HCT116 (cell line): ENCODE measurements around the gene FLCN. TPM values are rescaled to one million over a fixed set of nuclear protein-coding genes. Genes with fewer than 3 reads are reported as not detected.
A peak's percentile ranks its signal among the peaks of the same experiment; 100 is the strongest.

Experiments used
- ATAC-seq: fragments of 200-7000 bp; cut with Tn5 transposase; 2 replicates; pipeline ENCODE4 v1.9.1; 2020; ENCODE audit warnings: mild to moderate bottlenecking, moderate library complexity
- Bru-seq: library from RNA; stranded (reverse); fragments of 400-500 nt; gene quantifications from one replicate; lab custom pipeline; 2021; lab: Mats Ljungman, UMichigan
- BruChase-seq, 2 experiments: library from RNA; stranded (reverse); fragments of 400-500 nt; gene quantifications; one replicate each; lab custom pipeline; 2021; lab: Mats Ljungman, UMichigan
- BruUV-seq: library from RNA; stranded (reverse); fragments of 400-500 nt; replicated peaks from 2 replicates; lab custom pipeline; 2021; lab: Mats Ljungman, UMichigan
- CTCF ChIA-PET: fragments of 300-600 bp; sonication (Branson Sonifier 250); formaldehyde crosslinking; loops from one replicate; lab custom pipeline; 2021; ENCODE audit warnings: antibody characterized with exemption; lab: Charles Lee
- POLR2A ChIA-PET: fragments of 300-600, 350-600 bp; sonication (Branson Sonifier 250); formaldehyde crosslinking; loops from one replicate; lab custom pipeline; 2021; ENCODE audit warnings: antibody characterized with exemption; lab: Charles Lee
- RAD21 ChIA-PET, 2 experiments: fragments of 300-600 bp; sonication (Branson Sonifier 250); formaldehyde crosslinking; loops; one replicate each; lab custom pipeline; 2023; ENCODE audit warnings: low total read pairs in 2 of 2; ENCODE audit not compliant: uncharacterized antibody in 2 of 2, unreplicated experiment in 2 of 2, low non-redundant PET in 1 of 2; lab: Charles Lee
- DNase-seq: peaks from one replicate; pipeline ENCODE4 v3.0.0-alpha.2; 2010; ENCODE audit warnings: low read depth, low spot score
- H2AFZ ChIP-seq: fragments of 200-600 bp; shearing (Covaris generic), sonication (generic); 2 replicates; pipeline ENCODE4 v1.6.1; 2017; ENCODE audit warnings: low read depth, mixed run types, mixed read lengths, antibody characterized with exemption, low read length; ENCODE audit not compliant: poor library complexity, severe bottlenecking
- H3K27ac ChIP-seq: 2 replicates; pipeline ENCODE4 v1.5.1; 2012; ENCODE audit warnings: low read depth, low read length
- H3K27me3 ChIP-seq: fragments of 200-600 bp; sonication (generic); 2 replicates; pipeline ENCODE4 v1.6.1; 2016; ENCODE audit warnings: mixed run types, low read length, mixed read lengths; ENCODE audit not compliant: insufficient read depth
- H3K36me3 ChIP-seq, 2 experiments: fragments of 200-500 bp in 1 of 2; fragments of 200-600 bp in 1 of 2; sonication (Bioruptor generic) in 1 of 2; sonication (generic) in 1 of 2; 2 replicates each; pipeline versions ENCODE4 v1.5.1 to v1.6.1; 2014 to 2016; ENCODE audit warnings: low read length in 2 of 2, inconsistent platforms in 1 of 2, mixed read lengths in 1 of 2, mixed run types in 1 of 2; ENCODE audit not compliant: insufficient read depth in 2 of 2, control insufficient read depth in 1 of 2
- H3K4me1 ChIP-seq, 2 experiments: fragments of 200-600 bp in 1 of 2; sonication (generic) in 1 of 2; 2 replicates each; pipeline versions ENCODE4 v1.5.1 to v1.6.1; 2012 to 2017; ENCODE audit warnings: low read length in 2 of 2, inconsistent platforms in 1 of 2, mild to moderate bottlenecking in 1 of 2, mixed read lengths in 1 of 2, mixed run types in 1 of 2, moderate library complexity in 1 of 2; ENCODE audit not compliant: insufficient read depth in 2 of 2, control insufficient read depth in 1 of 2
- H3K4me2 ChIP-seq: fragments of 200-600 bp; sonication (generic); 2 replicates; pipeline ENCODE4 v1.6.1; 2017; ENCODE audit warnings: mixed run types, low read length, mixed read lengths
- H3K4me3 ChIP-seq, 2 experiments: fragments of 200-600 bp in 1 of 2; sonication (generic) in 1 of 2; replicated peaks in 1 of 2; 2 replicates each; pipeline ENCODE4 v1.5.1; 2011 to 2016; ENCODE audit warnings: low read length in 2 of 2, control low read depth in 1 of 2, low read depth in 1 of 2, mild to moderate bottlenecking in 1 of 2, mixed read lengths in 1 of 2, mixed run types in 1 of 2
- H3K79me2 ChIP-seq: fragments of 200-600 bp; sonication (generic); 2 replicates; pipeline ENCODE4 v1.6.1; 2017; ENCODE audit warnings: mild to moderate bottlenecking, mixed run types, low read length, moderate library complexity, mixed read lengths; ENCODE audit not compliant: insufficient read depth
- H3K9ac ChIP-seq: fragments of 200-600 bp; sonication (generic); 2 replicates; pipeline ENCODE4 v1.6.1; 2016; ENCODE audit warnings: low read length, mixed read lengths
- H3K9me2 ChIP-seq: fragments of 200-600 bp; sonication (generic), shearing (Covaris generic); 2 replicates; pipeline ENCODE4 v1.6.1; 2017; ENCODE audit warnings: mixed run types, mild to moderate bottlenecking, moderate library complexity; ENCODE audit not compliant: insufficient read depth
- H3K9me3 ChIP-seq, 2 experiments: fragments of 200-500 bp in 1 of 2; fragments of 200-600 bp in 1 of 2; sonication (Bioruptor generic) in 1 of 2; sonication (generic) in 1 of 2; 2 replicates each; pipeline ENCODE4 v1.6.1; 2014 to 2017; ENCODE audit warnings: low read length in 2 of 2, mixed read lengths in 2 of 2, inconsistent platforms in 1 of 2, low read depth in 1 of 2, mild to moderate bottlenecking in 1 of 2, mixed run types in 1 of 2, moderate library complexity in 1 of 2; ENCODE audit not compliant: control insufficient read depth in 1 of 2, insufficient read depth in 1 of 2
- H4K20me1 ChIP-seq: fragments of 200-600 bp; sonication (generic), shearing (Covaris generic); 2 replicates; pipeline ENCODE4 v1.6.1; 2017; ENCODE audit warnings: mixed run types, mild to moderate bottlenecking, moderate library complexity; ENCODE audit not compliant: insufficient read depth
- ATF3 ChIP-seq: IDR thresholded peaks from 2 replicates; pipeline ENCODE4 v1.6.1; 2012
- CBX3 ChIP-seq: IDR thresholded peaks from 2 replicates; pipeline ENCODE4 v1.6.1; 2012; ENCODE audit warnings: low read depth
- CEBPB ChIP-seq: IDR thresholded peaks from 2 replicates; pipeline ENCODE4 v1.6.1; 2012; ENCODE audit warnings: low read depth
- CTCF ChIP-seq, 3 experiments: fragments of 200-600 bp in 1 of 3; sonication (generic) in 1 of 3; IDR thresholded peaks in 2 of 3; conservative IDR thresholded peaks in 1 of 3; 2 replicates each; pipeline ENCODE4 v1.5.1; 2012 to 2017; ENCODE audit warnings: low read depth in 2 of 3, low read length in 2 of 3, antibody characterized with exemption in 1 of 3, borderline replicate concordance in 1 of 3, control low read depth in 1 of 3, mild to moderate bottlenecking in 1 of 3, mixed read lengths in 1 of 3, mixed run types in 1 of 3, moderate library complexity in 1 of 3; ENCODE audit not compliant: insufficient read depth in 1 of 3
- EGR1 ChIP-seq: IDR thresholded peaks from 2 replicates; pipeline ENCODE4 v1.6.1; 2012; ENCODE audit warnings: low read depth
- ELF1 ChIP-seq: IDR thresholded peaks from 2 replicates; pipeline ENCODE4 v1.6.1; 2012; ENCODE audit warnings: low read depth, borderline replicate concordance
- EZH2 ChIP-seq: fragments of 200-600 bp; sonication (generic); IDR thresholded peaks from 2 replicates; pipeline ENCODE4 v1.6.1; 2017; ENCODE audit warnings: antibody characterized with exemption, mixed run types
- EZH2phosphoT487 ChIP-seq: fragments of 200-600 bp; IDR thresholded peaks from 2 replicates; pipeline ENCODE4 v1.6.1; 2018; ENCODE audit warnings: antibody characterized with exemption, borderline replicate concordance
- FOSL1 ChIP-seq: IDR thresholded peaks from 2 replicates; pipeline ENCODE4 v1.6.1; 2012; ENCODE audit warnings: low read depth
- JUND ChIP-seq: IDR thresholded peaks from 2 replicates; pipeline ENCODE4 v1.6.1; 2012
- MAX ChIP-seq: IDR thresholded peaks from 2 replicates; pipeline ENCODE4 v1.6.1; 2012
- POLR2A ChIP-seq: IDR thresholded peaks from 2 replicates; pipeline ENCODE4 v1.7.0; 2011; ENCODE audit warnings: borderline replicate concordance; ENCODE audit not compliant: insufficient read depth, insufficient read length; ENCODE audit errors: extremely low read depth
- POLR2AphosphoS5 ChIP-seq: IDR thresholded peaks from 2 replicates; pipeline ENCODE4 v1.6.1; 2011; ENCODE audit warnings: mild to moderate bottlenecking, low read depth, low read length, moderate library complexity
- RAD21 ChIP-seq: IDR thresholded peaks from 2 replicates; pipeline ENCODE4 v1.6.1; 2012; ENCODE audit warnings: low read depth, mild to moderate bottlenecking
- REST ChIP-seq: IDR thresholded peaks from 2 replicates; pipeline ENCODE4 v1.6.1; 2012; ENCODE audit warnings: low read depth
- SIN3A ChIP-seq: IDR thresholded peaks from 2 replicates; pipeline ENCODE4 v1.6.1; 2012; ENCODE audit warnings: low read depth
- SP1 ChIP-seq: IDR thresholded peaks from 2 replicates; pipeline ENCODE4 v1.6.1; 2012; ENCODE audit warnings: low read depth
- SRF ChIP-seq: IDR thresholded peaks from 2 replicates; pipeline ENCODE4 v1.6.1; 2012; ENCODE audit warnings: low read depth
- TCF7L2 ChIP-seq: IDR thresholded peaks from 2 replicates; pipeline ENCODE4 v1.7.0; 2011; ENCODE audit warnings: borderline replicate concordance, inconsistent platforms; ENCODE audit not compliant: insufficient read depth, insufficient read length; ENCODE audit errors: extremely low read depth
- YY1 ChIP-seq: IDR thresholded peaks from 2 replicates; pipeline ENCODE4 v1.6.1; 2011; ENCODE audit warnings: low read length, low read depth, moderate library complexity, mild to moderate bottlenecking; ENCODE audit not compliant: insufficient replicate concordance; ENCODE audit errors: extremely low read depth
- ZNF274 ChIP-seq: fragments of 200-500 bp; sonication (Bioruptor generic); IDR thresholded peaks from 2 replicates; pipeline ENCODE4 v1.6.1; 2014; ENCODE audit warnings: mild to moderate bottlenecking, low read depth, low read length, inconsistent platforms
- intact Hi-C: fragments of 100-400 bp; cut with micrococcal nuclease; formaldehyde crosslinking; loops from 2 replicates; pipeline ENCODE4 v1.10.0; 2022
- long read RNA-seq: library from polyadenylated mRNA; unstranded; transcript quantifications from one replicate; pipeline ENCODE4 v2.0.0, GENCODE V29; 2021; ENCODE audit not compliant: unreplicated experiment
- polyA plus RNA-seq: library from polyadenylated mRNA; unstranded; fragments of >200 nt; gene quantifications from 2 replicates; pipeline ENCODE4 v1.2.1, GENCODE V29; 2012; ENCODE audit warnings: missing spikeins
- total RNA-seq: library from RNA; stranded (reverse); gene quantifications from one replicate; pipeline ENCODE4 v1.2.1, GENCODE V29; 2021; ENCODE audit not compliant: unreplicated experiment

Gene FLCN
- 23.7 TPM for total RNA-seq
- polyA plus RNA-seq = 14.2 and 15.2 TPM in 2 replicates
- percentile 68 among the genes with signal in this experiment for Bru-seq, nascent RNA
- BruChase-seq, experiment 1, labeled RNA remaining after a 6-hour chase = percentile 87 among the genes with signal in this experiment
- percentile 93 among the genes with signal in this experiment for BruChase-seq, experiment 2, labeled RNA remaining after a 2-hour chase
- long read RNA-seq, transcript FLCN-201 (14 exons, 3,638 nt) = major isoform, 23 of 42 reads
- long read RNA-seq, partial matches to known transcripts = 6 of 42 reads
- long read RNA-seq, other reads (novel, unspliced or antisense) = 11 of 42 reads

- Histone ChIP-seq H3K27ac (peak within 1 kb of the TSS; percentile 89), H3K9ac (peak within 1 kb of the TSS; percentile 92), H3K9me3 (no peaks in the 10 kb centered on the region), H3K27me3 (no peaks in the 10 kb centered on the region), H3K4me1 (peaks cover 8 to 21% of the 10 kb centered on the region in 2 experiments), H3K9me2 (no peaks in the 10 kb centered on the region), H2AFZ (peak within 1 kb of the TSS; percentile 20), H3K79me2 (peaks cover 28% of the 10 kb centered on the region), H3K4me3 (peak within 1 kb of the TSS; percentile 95 to 96), H4K20me1 (no peaks in the 10 kb centered on the region), H3K4me2 (peak within 1 kb of the TSS; percentile 100), H3K36me3 (no peaks in the 10 kb centered on the region)
- CTCF ChIA-PET = interaction anchor here (1.0 kb wide), 1 partner anchor 33 kb away, joined by 3 read pairs; no protein-coding TSS in a partner anchor
- POLR2A ChIA-PET = no interaction called here
- intact Hi-C loops = no loop called here
- DNase-seq (peak; percentile 81), ATAC-seq (peak; percentile 89)
- BruUV-seq = no TSS peak
- RAD21 ChIA-PET = interaction anchor here in 1 of 2 experiments (0.6 kb wide), 1 partner anchor 720 kb away, joined by 6 read pairs; no protein-coding TSS in a partner anchor
- TF ChIP-seq ATF3 (no peak), JUND (peak; percentile 93), EGR1 (peak; percentile 33; the same call in 1 of the 2 replicates), ZNF274 (no peak), SIN3A (peak; percentile 64; the same call in 1 of the 2 replicates), POLR2A (peak; percentile 81), SRF (no peak), RAD21 (no peak), CBX3 (no peak), YY1 (no peak), MAX (peak; percentile 66), POLR2AphosphoS5 (peak; percentile 88), EZH2phosphoT487 (no peak), SP1 (peak; percentile 89), CEBPB (no peak), REST (no peak), FOSL1 (no peak), CTCF (IDR thresholded peaks at IDR 0.05 in 2 of 3, conservative IDR thresholded peaks at IDR 0.05 in 1 of 3; ENCODE audit: borderline replicate concordance in 1 of 3, insufficient read depth in 1 of 3, low read depth in 2 of 3, low read length in 2 of 3) (no peak), ELF1 (no peak), EZH2 (no peak), TCF7L2 (peak; percentile 52)
These were observed at the start of gene FLCN for GRCh38 chr17:17237026-17237799. TSS of gene FLCN (minus strand) at chr17:17237168. CDS start at chr17:17228137, 9,031 bp downstream.
